Neural crest cell (in vitro differentiated cells): ENCODE results near the gene MXRA8. TPM values are rescaled to one million over a fixed set of nuclear protein-coding genes. Genes with fewer than 3 reads are reported as not detected.

ENCODE experiments used
- DNase-seq: peaks from one replicate; pipeline ENCODE4 v3.0.0; 2021; ENCODE audit warnings: low read depth, mixed read lengths, low spot score
- H3K27ac Mint-ChIP-seq: one replicate; pipeline ENCODE4 v1.8.0; 2021; ENCODE audit warnings: mild to moderate bottlenecking, mixed read lengths; ENCODE audit not compliant: unreplicated experiment
- H3K27me3 Mint-ChIP-seq: 2 replicates; pipeline ENCODE4 v1.8.0; 2021; ENCODE audit warnings: low read depth, mild to moderate bottlenecking, mixed read lengths
- H3K36me3 Mint-ChIP-seq: 2 replicates; pipeline ENCODE4 v1.8.0; 2021; ENCODE audit warnings: low read depth, mild to moderate bottlenecking, mixed read lengths
- H3K4me1 Mint-ChIP-seq: 2 replicates; pipeline ENCODE4 v1.8.0; 2021; ENCODE audit warnings: mixed read lengths
- H3K4me3 Mint-ChIP-seq: one replicate; pipeline ENCODE4 v1.8.0; 2021; ENCODE audit warnings: mild to moderate bottlenecking, mixed read lengths
- H3K9me3 Mint-ChIP-seq: 2 replicates; pipeline ENCODE4 v1.8.0; 2021; ENCODE audit warnings: mixed read lengths
- total RNA-seq: library from RNA; stranded (reverse); gene quantifications from 2 replicates; pipeline ENCODE4 v1.2.1, GENCODE V29; 2021
- TF ChIP-seq, protein P1 (sequence below): fragments of 200-600 bp; sonication (generic); conservative IDR thresholded peaks from 2 replicates; pipeline ENCODE4 v1.5.0; 2021; ENCODE audit warnings: antibody characterized with exemption, mild to moderate bottlenecking

The MXRA8 gene
- total RNA-seq, 1 donor from 2014 or later, result 5.8 TPM

DNA sequence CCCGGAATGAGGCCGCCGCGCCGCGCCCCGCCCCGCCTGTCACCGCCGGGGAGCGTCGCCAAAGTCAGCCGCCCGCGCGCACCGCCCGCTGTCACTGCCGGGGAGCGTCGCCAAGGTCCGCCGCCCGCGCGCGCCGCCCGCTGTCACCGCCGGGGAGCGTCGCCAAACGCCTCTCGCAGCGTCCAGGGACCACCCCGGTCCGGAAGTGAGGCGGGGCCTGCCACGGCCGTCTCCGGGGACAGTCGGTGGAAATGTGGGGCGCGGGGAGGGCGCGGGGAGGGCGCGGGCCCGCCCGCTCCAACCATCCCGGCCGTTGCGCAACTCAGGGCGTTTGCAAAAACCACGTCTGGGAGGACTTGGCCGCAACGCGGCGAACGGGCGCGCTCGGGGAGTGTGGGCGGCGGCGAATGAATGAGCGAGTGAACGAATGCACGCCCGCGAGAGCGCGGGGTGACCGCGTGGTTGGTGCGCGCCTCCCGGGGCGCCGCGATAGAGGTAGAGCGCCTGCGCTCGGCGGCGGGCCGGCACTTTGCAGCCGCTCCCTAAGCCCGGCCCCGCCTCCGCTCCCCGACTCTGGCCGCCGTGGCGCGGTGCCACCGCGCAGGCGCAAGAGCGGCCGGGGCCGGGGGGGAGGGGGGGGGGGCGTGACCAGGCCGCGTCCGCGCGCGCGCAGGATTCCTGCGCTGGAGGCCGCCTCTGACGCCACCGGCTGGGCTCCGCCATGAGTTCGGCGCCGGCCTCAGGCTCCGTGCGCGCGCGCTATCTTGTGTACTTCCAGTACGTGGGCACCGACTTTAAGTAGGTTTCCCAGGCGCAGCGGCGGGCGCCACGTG, 50.2 kb downstream of the MXRA8 start, which contains the start of the genes ACAP3 and PUSL1:
Gene ACAP3 (minus strand): TSS at position 8 of the 833 bp plus-strand sequence. CDS start 115 bp downstream, outside the sequence.
Gene PUSL1 (plus strand): TSS at position 675 of the 833 bp plus-strand sequence. CDS start 47 bp downstream, at position 722.
- TF ChIP-seq, protein P1, sequence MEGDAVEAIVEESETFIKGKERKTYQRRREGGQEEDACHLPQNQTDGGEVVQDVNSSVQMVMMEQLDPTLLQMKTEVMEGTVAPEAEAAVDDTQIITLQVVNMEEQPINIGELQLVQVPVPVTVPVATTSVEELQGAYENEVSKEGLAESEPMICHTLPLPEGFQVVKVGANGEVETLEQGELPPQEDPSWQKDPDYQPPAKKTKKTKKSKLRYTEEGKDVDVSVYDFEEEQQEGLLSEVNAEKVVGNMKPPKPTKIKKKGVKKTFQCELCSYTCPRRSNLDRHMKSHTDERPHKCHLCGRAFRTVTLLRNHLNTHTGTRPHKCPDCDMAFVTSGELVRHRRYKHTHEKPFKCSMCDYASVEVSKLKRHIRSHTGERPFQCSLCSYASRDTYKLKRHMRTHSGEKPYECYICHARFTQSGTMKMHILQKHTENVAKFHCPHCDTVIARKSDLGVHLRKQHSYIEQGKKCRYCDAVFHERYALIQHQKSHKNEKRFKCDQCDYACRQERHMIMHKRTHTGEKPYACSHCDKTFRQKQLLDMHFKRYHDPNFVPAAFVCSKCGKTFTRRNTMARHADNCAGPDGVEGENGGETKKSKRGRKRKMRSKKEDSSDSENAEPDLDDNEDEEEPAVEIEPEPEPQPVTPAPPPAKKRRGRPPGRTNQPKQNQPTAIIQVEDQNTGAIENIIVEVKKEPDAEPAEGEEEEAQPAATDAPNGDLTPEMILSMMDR, result peak; percentile 17
- Mint-ChIP-seq H3K36me3 (no peaks in the 10 kb centered on the region), H3K9me3 (no peaks in the 10 kb centered on the region), H3K27ac (peak within 1 kb of the TSS; percentile 57), H3K27me3 (no peaks in the 10 kb centered on the region), H3K4me3 (peak within 1 kb of the TSS; percentile 90), H3K4me1 (peaks cover 24% of the 10 kb centered on the region)
- peak; percentile 74 for DNase-seq

DNA sequence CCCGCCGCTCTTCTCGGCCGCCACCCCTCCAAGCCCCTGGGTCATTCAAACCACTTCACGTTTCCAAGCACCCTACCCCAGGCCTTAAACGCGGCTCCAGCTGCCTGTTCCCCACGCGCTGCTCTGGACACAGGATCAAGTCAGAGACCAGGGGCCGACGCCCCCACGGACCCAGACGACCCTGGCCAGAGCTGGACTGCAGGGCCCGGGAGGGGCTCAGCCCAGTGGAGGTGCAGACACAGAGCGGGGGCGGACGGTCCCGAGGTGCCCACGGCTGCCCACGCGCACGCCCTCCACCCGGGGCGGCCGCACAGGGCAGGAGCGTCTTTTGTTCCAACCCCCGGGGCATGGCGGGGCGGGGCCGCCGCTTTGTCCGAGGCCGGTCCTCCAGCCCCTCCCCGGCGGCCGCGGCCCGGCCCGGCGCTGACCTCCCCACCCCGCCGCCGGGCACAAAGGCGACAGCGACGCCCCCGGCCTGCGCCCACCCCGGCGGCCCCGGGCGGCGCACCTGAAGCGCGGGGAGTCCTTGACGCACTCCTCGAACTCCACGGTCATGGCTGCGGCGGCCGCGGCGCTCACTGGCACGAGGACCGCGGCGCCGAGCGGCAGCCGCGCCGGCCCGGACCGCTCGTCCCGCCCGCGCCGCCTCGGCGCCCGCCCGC, 51.0 kb downstream of the MXRA8 start:
- Mint-ChIP-seq H3K4me1 (peaks cover 24% of the 10 kb centered on the region), H3K36me3 (no peaks in the 10 kb centered on the region), H3K27me3 (no peaks in the 10 kb centered on the region), H3K9me3 (no peaks in the 10 kb centered on the region), H3K4me3 (peak overlapping the region; percentile 90), H3K27ac (peak overlapping the region; percentile 57)
- TF ChIP-seq, protein P1, result no peak
- DNase-seq, result peak; percentile 48

DNA sequence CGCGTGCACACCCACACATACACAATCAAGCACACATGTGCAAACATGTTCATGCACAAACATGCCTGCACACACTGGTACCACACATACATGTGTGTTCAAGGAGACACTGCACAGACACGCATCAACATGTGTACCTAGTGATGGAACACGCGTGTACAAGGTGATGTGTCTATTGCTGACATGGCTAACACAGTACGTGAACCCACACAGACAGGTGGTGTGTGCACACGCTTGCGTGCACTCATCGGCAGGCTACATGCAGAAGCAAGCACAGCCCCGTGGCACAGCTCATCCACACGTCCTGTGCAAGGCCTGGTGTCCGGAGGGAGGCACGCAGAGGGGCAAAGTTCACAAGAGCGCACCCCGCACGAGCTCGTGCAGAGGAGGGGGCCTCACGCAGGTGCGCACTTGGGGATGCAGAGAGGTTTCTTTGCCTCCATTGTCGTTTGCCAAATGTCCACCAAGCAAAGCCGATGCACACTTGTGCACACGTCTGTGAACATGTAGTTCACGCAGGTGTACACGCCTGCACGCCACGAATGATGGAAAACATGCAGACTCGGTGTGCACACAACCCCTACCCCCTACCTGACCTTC, 51.6 kb downstream of the MXRA8 start:
- TF ChIP-seq, protein P1, result no peak
- Mint-ChIP-seq H3K27ac (peak overlapping the region; percentile 57), H3K4me3 (peak overlapping the region; percentile 90), H3K4me1 (peaks cover 24% of the 10 kb centered on the region), H3K27me3 (no peaks in the 10 kb centered on the region), H3K36me3 (no peaks in the 10 kb centered on the region), H3K9me3 (no peaks in the 10 kb centered on the region)
- no peak for DNase-seq

DNA sequence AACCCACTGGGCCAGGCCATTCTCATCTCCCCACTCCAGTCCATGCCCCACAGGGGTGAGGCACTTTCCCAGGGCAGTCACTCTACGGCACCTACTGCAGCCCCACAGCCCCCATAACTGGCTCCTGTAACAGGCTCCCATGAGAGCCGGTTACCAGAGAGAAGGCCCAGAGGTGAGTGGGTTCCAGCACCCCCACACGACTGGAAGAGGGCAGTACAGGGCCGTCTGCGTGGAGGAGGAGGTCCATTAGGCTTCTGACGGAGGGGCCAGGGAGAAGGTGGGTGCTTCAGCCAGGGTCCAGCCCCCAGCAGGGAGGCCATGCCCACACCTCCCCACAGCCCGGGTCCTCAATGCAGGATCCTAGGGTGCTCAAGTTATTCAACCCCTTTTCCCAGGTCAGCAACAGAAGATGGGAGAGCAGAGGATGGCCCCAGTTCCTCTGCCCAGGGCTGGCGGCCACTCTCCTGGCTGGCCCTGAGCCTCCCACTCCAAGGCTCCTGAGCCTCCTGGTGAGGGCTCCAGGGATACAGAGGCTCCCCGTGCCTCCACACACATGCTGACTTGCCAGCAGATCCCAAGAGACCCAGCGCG, 52.2 kb downstream of the MXRA8 start:
- Mint-ChIP-seq H3K27me3 (no peaks in the 10 kb centered on the region), H3K4me1 (peaks cover 24% of the 10 kb centered on the region), H3K27ac (no peak overlapping the region), H3K4me3 (peak overlapping the region; percentile 90), H3K9me3 (no peaks in the 10 kb centered on the region), H3K36me3 (no peaks in the 10 kb centered on the region)
- TF ChIP-seq, protein P1, result no peak
- no peak for DNase-seq
